ENCODE data around the gene UNKL.

The UNKL gene

DNA sequence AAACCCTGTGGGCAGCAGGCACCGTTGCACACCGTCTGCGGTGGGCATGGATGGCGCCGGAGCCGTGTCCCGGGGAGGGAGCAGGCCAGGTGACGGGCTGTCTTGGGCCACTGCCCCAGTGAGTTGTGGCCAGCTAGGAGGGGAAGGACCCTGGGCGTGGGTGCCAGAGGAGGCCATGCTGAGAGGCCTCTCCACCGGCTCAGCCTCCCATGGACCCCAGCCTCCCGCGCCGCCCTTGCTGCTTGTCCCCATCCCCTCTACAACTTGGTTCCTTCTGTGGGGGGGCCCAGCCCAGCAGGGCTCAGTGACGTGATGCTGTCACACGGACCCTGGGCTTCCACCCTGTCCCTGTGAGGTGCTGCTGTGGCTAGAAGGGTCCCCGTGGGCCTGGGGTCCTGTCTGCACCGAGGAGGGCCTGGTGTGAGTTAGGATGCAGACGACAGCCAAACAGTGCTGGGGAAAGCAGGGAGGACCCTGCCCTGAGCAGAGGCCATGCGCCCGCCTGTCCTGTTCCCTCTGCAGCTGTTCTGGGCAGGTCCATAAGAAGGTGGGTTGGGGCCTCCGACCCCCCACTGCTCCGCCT is 93.8 kb downstream of the UNKL start:
- ChIA-PET POLR2A (ENCODE audit: low non-redundant PET) (no interaction called here), CTCF (interaction anchor here (0.7 kb wide), 1 partner anchor 12 kb away, joined by 4 read pairs; no protein-coding TSS in a partner anchor)
- TF ChIP-seq, protein P1, sequence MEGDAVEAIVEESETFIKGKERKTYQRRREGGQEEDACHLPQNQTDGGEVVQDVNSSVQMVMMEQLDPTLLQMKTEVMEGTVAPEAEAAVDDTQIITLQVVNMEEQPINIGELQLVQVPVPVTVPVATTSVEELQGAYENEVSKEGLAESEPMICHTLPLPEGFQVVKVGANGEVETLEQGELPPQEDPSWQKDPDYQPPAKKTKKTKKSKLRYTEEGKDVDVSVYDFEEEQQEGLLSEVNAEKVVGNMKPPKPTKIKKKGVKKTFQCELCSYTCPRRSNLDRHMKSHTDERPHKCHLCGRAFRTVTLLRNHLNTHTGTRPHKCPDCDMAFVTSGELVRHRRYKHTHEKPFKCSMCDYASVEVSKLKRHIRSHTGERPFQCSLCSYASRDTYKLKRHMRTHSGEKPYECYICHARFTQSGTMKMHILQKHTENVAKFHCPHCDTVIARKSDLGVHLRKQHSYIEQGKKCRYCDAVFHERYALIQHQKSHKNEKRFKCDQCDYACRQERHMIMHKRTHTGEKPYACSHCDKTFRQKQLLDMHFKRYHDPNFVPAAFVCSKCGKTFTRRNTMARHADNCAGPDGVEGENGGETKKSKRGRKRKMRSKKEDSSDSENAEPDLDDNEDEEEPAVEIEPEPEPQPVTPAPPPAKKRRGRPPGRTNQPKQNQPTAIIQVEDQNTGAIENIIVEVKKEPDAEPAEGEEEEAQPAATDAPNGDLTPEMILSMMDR (conservative IDR thresholded peaks at IDR 0.05; ENCODE audit: low read depth): no peak
- no peak overlapping the region for H3K27ac ChIP-seq
- no peak for DNase-seq (ENCODE audit: low spot score)

DNA sequence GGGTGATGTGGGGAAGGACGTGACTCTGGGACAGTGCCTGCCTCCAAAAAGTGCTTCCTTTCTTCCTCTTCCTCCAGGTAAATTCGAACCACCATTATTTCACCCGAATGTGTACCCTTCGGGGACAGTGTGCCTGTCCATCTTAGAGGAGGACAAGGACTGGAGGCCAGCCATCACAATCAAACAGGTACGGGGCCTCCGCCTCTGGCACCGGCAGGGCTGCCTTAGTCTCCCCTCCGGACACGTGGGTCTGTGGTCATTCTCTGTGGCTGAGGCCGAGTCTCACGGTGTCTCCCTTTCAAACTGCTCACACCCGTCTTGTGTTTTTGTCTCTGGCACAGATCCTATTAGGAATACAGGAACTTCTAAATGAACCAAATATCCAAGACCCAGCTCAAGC is 94.4 kb downstream of the UNKL start:
- TF ChIP-seq, protein P1 (conservative IDR thresholded peaks at IDR 0.05; ENCODE audit: low read depth): no peak
- ChIA-PET POLR2A (ENCODE audit: low non-redundant PET) (no interaction called here), CTCF (interaction anchor here (0.7 kb wide), 1 partner anchor 11 kb away, joined by 4 read pairs; no protein-coding TSS in a partner anchor)

DNA sequence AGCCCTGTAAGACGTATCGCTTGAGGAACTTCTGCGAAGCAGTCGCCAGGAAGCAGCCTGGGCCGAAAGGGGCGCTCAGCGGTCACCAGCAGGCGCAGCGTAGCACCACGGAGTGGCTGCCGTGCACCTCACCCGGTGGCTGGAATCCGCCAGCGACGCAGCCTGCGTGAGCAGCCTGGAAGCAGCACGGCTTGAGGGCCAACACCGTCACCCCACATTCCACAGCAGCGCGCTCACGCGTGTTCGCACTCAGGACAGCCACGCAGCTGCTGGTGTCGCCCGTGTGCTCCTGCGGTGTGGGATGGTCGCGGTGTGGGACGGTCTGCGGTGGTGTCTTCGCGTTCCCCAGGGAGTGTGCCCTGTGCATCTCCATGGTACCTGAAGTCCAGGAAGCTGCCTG is 95.5 kb downstream of the UNKL start:
- TF ChIP-seq, protein P1 (conservative IDR thresholded peaks at IDR 0.05; ENCODE audit: low read depth): no peak
- POLR2A ChIA-PET (ENCODE audit: low non-redundant PET): no interaction called here
- no peak for DNase-seq (ENCODE audit: low spot score)

More for the DNA sequence above, 94.4 kb downstream of the UNKL start:
- no peak for DNase-seq (ENCODE audit: low spot score)
- H3K27ac ChIP-seq: no peak overlapping the region

DNA sequence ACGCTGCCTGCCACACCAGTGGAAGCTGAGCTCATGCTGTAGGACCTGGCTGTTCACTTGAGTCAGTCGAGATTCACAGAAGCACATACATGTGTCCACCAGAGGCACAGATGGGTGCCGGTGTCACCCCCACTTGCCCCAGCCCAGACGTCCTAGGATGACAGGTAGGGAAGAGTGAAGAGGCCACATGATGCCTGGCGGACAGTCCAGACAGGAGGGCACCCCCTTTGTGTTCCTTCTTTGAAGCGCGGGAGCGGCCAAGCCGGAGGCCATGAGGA is 96.3 kb downstream of the UNKL start:
- POLR2A ChIA-PET (ENCODE audit: low non-redundant PET): no interaction called here
- no peak overlapping the region for H3K27ac ChIP-seq
- TF ChIP-seq, protein P1 (conservative IDR thresholded peaks at IDR 0.05; ENCODE audit: low read depth): no peak
- CTCF ChIA-PET: no interaction called here
- DNase-seq (ENCODE audit: low spot score): no peak

More for the DNA sequence above, 95.5 kb downstream of the UNKL start:
- CTCF ChIA-PET: no interaction called here
- H3K27ac ChIP-seq: no peak overlapping the region

DNA sequence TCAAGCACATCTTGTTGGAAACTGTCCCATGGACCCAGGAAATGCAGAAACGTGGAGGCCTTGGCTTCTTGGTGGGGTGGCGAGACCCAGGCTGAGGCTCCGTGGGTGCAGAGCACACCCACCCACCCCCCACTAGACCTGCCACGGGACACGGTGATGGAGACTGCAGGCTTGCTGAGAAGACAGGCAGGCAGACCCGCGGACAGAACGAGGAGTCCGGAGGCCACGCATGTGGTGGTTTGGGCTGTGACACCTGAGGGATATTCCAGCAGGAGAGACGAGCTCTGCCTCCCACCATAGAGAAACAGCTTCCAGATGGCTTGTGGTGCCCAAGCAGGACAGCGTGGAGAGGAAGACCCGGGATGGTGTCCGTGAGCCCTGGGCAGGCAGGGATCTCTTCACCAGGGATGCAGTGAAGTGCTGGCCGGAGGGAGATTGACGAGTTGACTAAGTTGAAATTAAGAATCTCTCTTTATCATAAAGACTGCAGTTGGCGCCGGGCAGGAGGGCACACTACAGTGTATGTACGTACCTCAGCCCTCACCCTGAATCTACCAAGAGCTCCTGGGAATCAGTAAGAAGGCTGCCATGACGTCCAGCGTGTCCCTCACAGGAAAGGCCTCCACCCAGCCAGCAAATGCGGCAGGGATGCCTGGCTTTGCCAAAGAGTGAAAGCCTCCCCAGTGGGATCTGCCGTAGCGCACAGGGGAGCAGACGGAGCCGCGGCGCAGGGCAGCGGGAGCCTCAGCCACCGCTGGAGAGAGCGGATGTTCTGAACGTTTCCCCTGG is 96.8 kb downstream of the UNKL start:
- TF ChIP-seq, protein P1 (conservative IDR thresholded peaks at IDR 0.05; ENCODE audit: low read depth): no peak
- POLR2A ChIA-PET (ENCODE audit: low non-redundant PET): no interaction called here
- CTCF ChIA-PET: interaction anchor here (0.6 to 1.2 kb wide), 2 partner anchors 13 to 475 kb away, joined by 3 read pairs; no protein-coding TSS in a partner anchor
- DNase-seq (ENCODE audit: low spot score): no peak
- H3K27ac ChIP-seq: no peak overlapping the region

DNA sequence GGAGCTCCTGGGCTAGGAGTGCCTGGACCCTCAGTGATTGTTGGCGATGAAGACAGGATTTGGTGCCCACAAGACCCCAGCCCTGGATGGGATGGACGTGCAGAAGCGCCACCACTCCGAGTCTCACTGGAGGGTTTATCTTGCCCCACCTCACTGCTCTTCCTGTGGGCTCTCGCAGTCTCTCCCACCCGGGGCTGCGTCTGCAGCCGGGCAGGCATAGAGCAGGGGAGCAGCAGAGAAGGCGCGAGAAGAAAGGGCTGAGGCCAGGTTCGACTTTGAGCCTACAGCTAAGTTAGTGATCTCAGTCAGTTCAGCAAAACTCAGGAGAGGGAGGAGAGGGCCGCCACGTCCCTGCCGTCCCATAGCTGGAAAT is 98.5 kb downstream of the UNKL start:
- ChIA-PET POLR2A (ENCODE audit: low non-redundant PET) (interaction anchor here (1.0 kb wide), 1 partner anchor 21 kb away, joined by 5 read pairs; no protein-coding TSS in a partner anchor), CTCF (no interaction called here)
- TF ChIP-seq, protein P1 (conservative IDR thresholded peaks at IDR 0.05; ENCODE audit: low read depth): no peak
- H3K27ac ChIP-seq: no peak overlapping the region
- no peak for DNase-seq (ENCODE audit: low spot score)
